Panc1 (cell line): ENCODE results near the gene QKI. TPM values are rescaled to one million over a fixed set of nuclear protein-coding genes. Genes with fewer than 3 reads are reported as not detected.

Experiments used
- ATAC-seq: fragments of 200-7000 bp; cut with Tn5 transposase; 2 replicates; pipeline ENCODE4 v1.9.1; 2020; ENCODE audit warnings: mild to moderate bottlenecking, moderate library complexity
- BruUV-seq: library from RNA; stranded (reverse); fragments of 400-500 nt; replicated peaks from 2 replicates; lab custom pipeline; 2021; lab: Mats Ljungman, UMichigan
- CTCF ChIA-PET: fragments of 300-600 bp; sonication (Branson Sonifier 250); formaldehyde crosslinking; loops from one replicate; lab custom pipeline; 2022; ENCODE audit warnings: antibody characterized with exemption; lab: Charles Lee
- POLR2A ChIA-PET: fragments of 300-600 bp; sonication (Branson Sonifier 250); formaldehyde crosslinking; loops from one replicate; lab custom pipeline; 2022; ENCODE audit warnings: antibody characterized with exemption; lab: Charles Lee
- DNase-seq: peaks from one replicate; pipeline ENCODE4 v3.0.0-alpha.2; 2010; ENCODE audit warnings: low read depth, low spot score
- H3K27ac ChIP-seq: 2 replicates; pipeline ENCODE4 v1.5.1; 2011; ENCODE audit warnings: mild to moderate bottlenecking, low read length, inconsistent platforms
- H3K27me3 ChIP-seq: fragments of 200-500 bp; sonication (Bioruptor generic); 2 replicates; pipeline ENCODE4 v1.6.0; 2014; ENCODE audit warnings: low read length, inconsistent platforms; ENCODE audit not compliant: control insufficient read depth, insufficient read depth
- H3K36me3 ChIP-seq: fragments of 200-500 bp; sonication (Bioruptor generic); 2 replicates; pipeline ENCODE4 v1.5.1; 2014; ENCODE audit warnings: inconsistent platforms, mild to moderate bottlenecking, low read length, moderate library complexity; ENCODE audit not compliant: control insufficient read depth, insufficient read depth
- H3K4me1 ChIP-seq: 2 replicates; pipeline ENCODE4 v1.5.1; 2011; ENCODE audit warnings: inconsistent platforms, mild to moderate bottlenecking, low read length, moderate library complexity; ENCODE audit not compliant: control insufficient read depth, insufficient read depth
- H3K4me3 ChIP-seq, 2 experiments: 2 replicates each; pipeline ENCODE4 v1.5.1; 2011 to 2012; ENCODE audit warnings: low read depth in 2 of 2, low read length in 2 of 2, mild to moderate bottlenecking in 2 of 2, inconsistent platforms in 1 of 2, moderate library complexity in 1 of 2
- H3K9me3 ChIP-seq: fragments of 200-500 bp; sonication (Bioruptor generic); 2 replicates; pipeline ENCODE4 v1.5.1; 2014; ENCODE audit warnings: low read depth, mild to moderate bottlenecking, inconsistent platforms, low read length, moderate library complexity; ENCODE audit not compliant: control insufficient read depth, insufficient read depth
- CTCF ChIP-seq: fragments of 450-650 bp; IDR thresholded peaks from 2 replicates; pipeline ENCODE4 v1.5.1; 2017; ENCODE audit warnings: mild to moderate bottlenecking
- POLR2AphosphoS5 ChIP-seq: IDR thresholded peaks from 2 replicates; pipeline ENCODE4 v1.6.1; 2012; ENCODE audit warnings: mild to moderate bottlenecking, low read depth, low read length, moderate library complexity
- SIN3A ChIP-seq: IDR thresholded peaks from 2 replicates; pipeline ENCODE4 v1.6.1; 2012; ENCODE audit warnings: low read depth, mild to moderate bottlenecking, low read length, moderate library complexity, borderline replicate concordance; ENCODE audit not compliant: insufficient read depth
- TCF7L2 ChIP-seq: IDR thresholded peaks from 2 replicates; pipeline ENCODE4 v1.6.1; 2011; ENCODE audit warnings: mild to moderate bottlenecking, low read depth, low read length, inconsistent platforms
- in situ Hi-C: cut with HindIII; loops from 2 replicates; pipeline ENCODE4 v1.10.0; 2016; ENCODE audit warnings: low sequenced_read_pairs, low pct_unique_long_range_greater_than_20kb
- intact Hi-C: fragments of 100-400 bp; cut with micrococcal nuclease; formaldehyde crosslinking; loops from one replicate; pipeline ENCODE4 v1.10.0; 2022; ENCODE audit not compliant: unreplicated experiment
- total RNA-seq: library from RNA; stranded (reverse); gene quantifications from one replicate; pipeline ENCODE4 v1.2.1, GENCODE V29; 2021; ENCODE audit not compliant: unreplicated experiment
- TF ChIP-seq, protein P1 (sequence below), 2 experiments: IDR thresholded peaks; 2 replicates each; pipeline ENCODE4 v1.6.1; 2011 to 2012; ENCODE audit warnings: low read depth in 2 of 2, control low read depth in 1 of 2, low read length in 1 of 2, mild to moderate bottlenecking in 1 of 2, moderate library complexity in 1 of 2; ENCODE audit not compliant: insufficient read depth in 1 of 2

QKI gene
- total RNA-seq, 1 experiment from 2014 or later, result 176 TPM

- POLR2A ChIA-PET, result no interaction called here
- Histone ChIP-seq H3K4me3 (no peak overlapping the region), H3K4me1 (no peaks in the 10 kb centered on the region), H3K36me3 (no peaks in the 10 kb centered on the region), H3K9me3 (no peaks in the 10 kb centered on the region), H3K27ac (no peak overlapping the region), H3K27me3 (no peaks in the 10 kb centered on the region)
- no peak for ATAC-seq
- DNase-seq, result no peak
- TF ChIP-seq TCF7L2 (no peak), SIN3A (no peak), CTCF (no peak), POLR2AphosphoS5 (no peak)
- TF ChIP-seq, protein P1, sequence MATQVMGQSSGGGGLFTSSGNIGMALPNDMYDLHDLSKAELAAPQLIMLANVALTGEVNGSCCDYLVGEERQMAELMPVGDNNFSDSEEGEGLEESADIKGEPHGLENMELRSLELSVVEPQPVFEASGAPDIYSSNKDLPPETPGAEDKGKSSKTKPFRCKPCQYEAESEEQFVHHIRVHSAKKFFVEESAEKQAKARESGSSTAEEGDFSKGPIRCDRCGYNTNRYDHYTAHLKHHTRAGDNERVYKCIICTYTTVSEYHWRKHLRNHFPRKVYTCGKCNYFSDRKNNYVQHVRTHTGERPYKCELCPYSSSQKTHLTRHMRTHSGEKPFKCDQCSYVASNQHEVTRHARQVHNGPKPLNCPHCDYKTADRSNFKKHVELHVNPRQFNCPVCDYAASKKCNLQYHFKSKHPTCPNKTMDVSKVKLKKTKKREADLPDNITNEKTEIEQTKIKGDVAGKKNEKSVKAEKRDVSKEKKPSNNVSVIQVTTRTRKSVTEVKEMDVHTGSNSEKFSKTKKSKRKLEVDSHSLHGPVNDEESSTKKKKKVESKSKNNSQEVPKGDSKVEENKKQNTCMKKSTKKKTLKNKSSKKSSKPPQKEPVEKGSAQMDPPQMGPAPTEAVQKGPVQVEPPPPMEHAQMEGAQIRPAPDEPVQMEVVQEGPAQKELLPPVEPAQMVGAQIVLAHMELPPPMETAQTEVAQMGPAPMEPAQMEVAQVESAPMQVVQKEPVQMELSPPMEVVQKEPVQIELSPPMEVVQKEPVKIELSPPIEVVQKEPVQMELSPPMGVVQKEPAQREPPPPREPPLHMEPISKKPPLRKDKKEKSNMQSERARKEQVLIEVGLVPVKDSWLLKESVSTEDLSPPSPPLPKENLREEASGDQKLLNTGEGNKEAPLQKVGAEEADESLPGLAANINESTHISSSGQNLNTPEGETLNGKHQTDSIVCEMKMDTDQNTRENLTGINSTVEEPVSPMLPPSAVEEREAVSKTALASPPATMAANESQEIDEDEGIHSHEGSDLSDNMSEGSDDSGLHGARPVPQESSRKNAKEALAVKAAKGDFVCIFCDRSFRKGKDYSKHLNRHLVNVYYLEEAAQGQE (IDR thresholded peaks at IDR 0.05; ENCODE audit: insufficient read depth in 1 of 2, low read depth in 2 of 2, low read length in 1 of 2), result no peak
- intact Hi-C loops (no loop called here), in situ Hi-C loops (no loop called here)
- CTCF ChIA-PET, result no interaction called here
- no TSS peak for BruUV-seq
These were observed 206.3 kb downstream of the QKI start for GRCh38 chr6:163620670-163621330.

- DNase-seq (no peak), ATAC-seq (no peak)
- in situ Hi-C loops (no loop called here), intact Hi-C loops (no loop called here)
- Histone ChIP-seq H3K4me3 (no peak overlapping the region), H3K4me1 (no peaks in the 10 kb centered on the region), H3K9me3 (no peaks in the 10 kb centered on the region; the same call in 1 of the 2 replicates), H3K36me3 (no peaks in the 10 kb centered on the region), H3K27me3 (no peaks in the 10 kb centered on the region), H3K27ac (no peak overlapping the region)
- no TSS peak for BruUV-seq
- TF ChIP-seq TCF7L2, result no peak
- no peak for TF ChIP-seq POLR2AphosphoS5
- no peak for TF ChIP-seq CTCF
- TF ChIP-seq, protein P1 (IDR thresholded peaks at IDR 0.05; ENCODE audit: insufficient read depth in 1 of 2, low read depth in 2 of 2, low read length in 1 of 2), result no peak
- TF ChIP-seq SIN3A, result no peak
- POLR2A ChIA-PET, result no interaction called here
- CTCF ChIA-PET, result no interaction called here
These were observed 210.7 kb downstream of the QKI start for GRCh38 chr6:163625265-163625664.
